ENCODE results near the gene SLC7A8.

GRCh38 chr14:23099212-23099861 is 84.1 kb downstream of the SLC7A8 start:
- TF ChIP-seq POLR2A (IDR thresholded peaks at IDR 0.05) = no peak
- TF ChIP-seq CTCF (IDR thresholded peaks at IDR 0.05) = no peak
- peak in 1 of 2 donors; percentile 50 for TF ChIP-seq POLR2AphosphoS5 (IDR thresholded peaks at IDR 0.05)
- no peak for TF ChIP-seq EP300 (IDR thresholded peaks at IDR 0.05)
